GM23248 (cell line): ENCODE measurements around the gene RTN4.

Source experiments
- EZH2 ChIP-seq: fragments of 200-600 bp; sonication (generic); IDR thresholded peaks from 2 replicates; pipeline ENCODE4 v1.6.1; 2018; ENCODE audit warnings: antibody characterized with exemption, mild to moderate bottlenecking; ENCODE audit not compliant: insufficient read depth, poor library complexity, severe bottlenecking
- EZH2phosphoT487 ChIP-seq: fragments of 200-600 bp; sonication (generic); IDR thresholded peaks from 2 replicates; pipeline ENCODE4 v1.6.1; 2018; ENCODE audit warnings: antibody characterized with exemption, moderate library complexity, mild to moderate bottlenecking, low read depth; ENCODE audit not compliant: insufficient read depth

- no peak for TF ChIP-seq EZH2phosphoT487
- no peak for TF ChIP-seq EZH2
Measured at GRCh38 chr2:55010915-55011314, 39.3 kb downstream of the RTN4 start.
